Gastroesophageal sphincter (tissue), 4 donors: ENCODE measurements around the gene GALNT18. TPM values are rescaled to one million over a fixed set of nuclear protein-coding genes. Genes with fewer than 3 reads are reported as not detected.

ENCODE experiments used
- ATAC-seq: fragments of 150-250 bp; one replicate; pipeline ENCODE4 v1.9.1; 2016; ENCODE audit warnings: mild to moderate bottlenecking, moderate library complexity
- H3K27ac ChIP-seq, 4 donors: fragments of 200-600 bp; sonication (generic) in 3 of 4; 1 replicate in 3 of 4; 2 replicates in 1 of 4; pipeline ENCODE4 v1.5.1; 2016 to 2019
- H3K27me3 ChIP-seq: fragments of 200-600 bp; sonication (generic); one replicate; pipeline ENCODE4 v1.5.1; 2019
- H3K36me3 ChIP-seq, 2 donors: fragments of 200-600 bp; sonication (generic); one replicate each; pipeline ENCODE4 v1.5.1; 2019; ENCODE audit warnings: control low read depth in 1 of 2
- H3K4me1 ChIP-seq, 3 donors: fragments of 200-600 bp; sonication (generic); 1 replicate in 2 of 3; 2 replicates in 1 of 3; pipeline ENCODE4 v1.5.1; 2016 to 2019; ENCODE audit warnings: control low read depth in 2 of 3
- H3K4me3 ChIP-seq, 2 donors: fragments of 200-600 bp; sonication (generic); one replicate each; pipeline ENCODE4 v1.5.1; 2019; ENCODE audit warnings: mild to moderate bottlenecking in 1 of 2, moderate library complexity in 1 of 2
- H3K9me3 ChIP-seq, 3 donors: fragments of 200-600 bp; sonication (generic); one replicate each; pipeline ENCODE4 v1.5.1; 2017 to 2019; ENCODE audit warnings: control low read depth in 2 of 3
- CTCF ChIP-seq, 4 experiments: fragments of 200-600 bp in 2 of 4; fragments of 450-650 bp in 2 of 4; sonication (generic) in 1 of 4; IDR thresholded peaks; one replicate each; pipeline ENCODE4 v1.5.1; 2017 to 2019; ENCODE audit warnings: antibody characterized with exemption in 4 of 4, mild to moderate bottlenecking in 2 of 4, moderate library complexity in 2 of 4
- EP300 ChIP-seq: sonication (generic); formaldehyde crosslinking; IDR thresholded peaks from one replicate; pipeline ENCODE4 v1.6.1; 2017; ENCODE audit warnings: antibody characterized with exemption, mild to moderate bottlenecking
- POLR2A ChIP-seq, 2 donors: fragments of 450-650 bp; IDR thresholded peaks; one replicate each; pipeline ENCODE4 v1.6.1; 2017; ENCODE audit warnings: antibody characterized with exemption in 2 of 2, mild to moderate bottlenecking in 2 of 2, moderate library complexity in 1 of 2
- POLR2AphosphoS5 ChIP-seq: sonication (generic); formaldehyde crosslinking; IDR thresholded peaks from one replicate; pipeline ENCODE4 v1.6.1; 2017; ENCODE audit warnings: antibody characterized with exemption
- WGBS, 2 donors: methylation state at CpG; one replicate each; pipeline ENCODE4 v1.1.5; 2018; ENCODE audit warnings: low coverage in 1 of 2; 5-methylcytosine and 5-hydroxymethylcytosine counted together
- total RNA-seq, 4 donors: library from RNA; depleted of rRNA; stranded (reverse); fragments of >200 nt; gene quantifications; one replicate each; pipeline ENCODE4 v1.1.0, GENCODE V29; 2016

The GALNT18 gene
- total RNA-seq, 4 donors from 2014 or later, result 16.0 to 65.6 (median 35.2) TPM

- Histone ChIP-seq H3K27ac (no peak overlapping the region), H3K27me3 (no peaks in the 10 kb centered on the region), H3K4me1 (peaks cover 0 to 18% (median 0%) of the 10 kb centered on the region in 3 donors), H3K9me3 (no peaks in the 10 kb centered on the region), H3K4me3 (no peak overlapping the region), H3K36me3 (peaks cover 0 to 26% of the 10 kb centered on the region in 2 donors)
- TF ChIP-seq EP300 (no peak), POLR2AphosphoS5 (no peak), CTCF (IDR thresholded peaks at IDR 0.05) (no peak), POLR2A (IDR thresholded peaks at IDR 0.05) (no peak)
- 97% methylated on average over 4 of the region's 4 CpGs; no CpG with 5 or more reads in 1 of the 2 donors for WGBS, 2 donors
- ATAC-seq, result no peak
Observed at GRCh38 chr11:11290354-11290753, 331.5 kb downstream of the GALNT18 start.

DNA sequence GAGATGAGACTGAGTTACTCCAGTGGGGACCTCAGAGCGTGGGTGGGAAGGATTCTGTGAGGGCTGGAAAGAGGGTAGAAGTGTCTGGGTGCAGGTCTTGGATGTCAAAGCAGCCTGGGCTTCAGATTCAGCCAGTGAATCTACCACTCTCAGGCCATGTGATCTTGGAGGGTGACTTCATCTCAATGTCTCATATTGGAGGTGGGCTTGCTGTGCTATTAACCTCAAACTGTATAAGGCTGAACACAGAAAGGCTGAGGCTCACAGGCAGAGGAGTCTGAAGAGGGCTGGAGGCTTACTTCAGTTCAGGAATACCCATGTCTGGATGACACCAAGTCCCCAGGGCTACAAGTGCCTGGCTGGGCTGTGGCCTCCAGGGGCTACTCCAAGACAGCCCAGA is 332.1 kb downstream of the GALNT18 start:
- Histone ChIP-seq H3K27me3 (no peaks in the 10 kb centered on the region), H3K4me1 (peaks cover 0 to 19% (median 0%) of the 10 kb centered on the region in 3 donors), H3K27ac (no peak overlapping the region), H3K9me3 (no peaks in the 10 kb centered on the region), H3K36me3 (peaks cover 0 to 25% of the 10 kb centered on the region in 2 donors), H3K4me3 (no peak overlapping the region)
- ATAC-seq, result no peak
- no peak for TF ChIP-seq POLR2AphosphoS5
- no peak for TF ChIP-seq EP300
- TF ChIP-seq POLR2A (IDR thresholded peaks at IDR 0.05), result no peak
- no peak for TF ChIP-seq CTCF (IDR thresholded peaks at IDR 0.05)
- WGBS, 2 donors, result 100% methylated on average over 1 of the region's 1 CpG; no CpG with 5 or more reads in 1 of the 2 donors

DNA sequence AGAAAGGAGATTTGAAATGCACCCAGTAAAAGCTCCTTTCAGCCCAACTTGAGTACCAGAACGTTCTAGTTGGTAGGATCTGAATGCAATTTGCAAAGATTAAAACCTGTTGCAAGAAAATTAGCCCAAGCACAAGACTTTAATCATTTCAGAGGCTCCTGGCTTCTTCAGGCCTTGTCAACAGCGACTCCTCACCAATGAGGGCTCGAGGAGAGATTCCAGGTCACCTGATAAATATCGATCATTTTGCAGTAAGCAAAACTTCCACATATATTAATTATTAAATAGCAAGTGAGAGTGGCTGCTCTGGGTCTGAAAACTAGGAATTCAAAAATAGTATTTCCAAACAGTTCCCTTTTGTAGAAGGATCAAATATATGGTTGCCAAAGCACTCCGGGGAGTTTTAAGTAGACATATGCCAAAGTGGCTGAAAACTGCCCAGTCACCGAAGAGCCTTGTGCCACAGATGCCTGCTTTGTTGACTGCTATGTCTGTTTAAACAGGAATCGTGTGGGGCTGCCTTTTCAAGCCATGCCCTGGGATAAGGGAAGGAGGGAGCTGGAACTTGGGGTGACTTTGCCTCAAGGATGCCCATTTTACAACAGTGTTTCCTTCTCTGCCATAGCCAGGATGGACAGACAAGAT is 332.7 kb downstream of the GALNT18 start:
- 79 to 82% methylated on average over 6 of the region's 7 CpGs for WGBS, 2 donors
- Histone ChIP-seq H3K4me3 (no peak overlapping the region), H3K27me3 (no peaks in the 10 kb centered on the region), H3K36me3 (peaks cover 0 to 25% of the 10 kb centered on the region in 2 donors), H3K27ac (no peak overlapping the region), H3K9me3 (no peaks in the 10 kb centered on the region), H3K4me1 (peaks cover 0 to 18% (median 0%) of the 10 kb centered on the region in 3 donors)
- TF ChIP-seq CTCF (IDR thresholded peaks at IDR 0.05), result no peak
- no peak for TF ChIP-seq EP300
- TF ChIP-seq POLR2A (IDR thresholded peaks at IDR 0.05), result no peak
- TF ChIP-seq POLR2AphosphoS5, result no peak
- no peak for ATAC-seq

DNA sequence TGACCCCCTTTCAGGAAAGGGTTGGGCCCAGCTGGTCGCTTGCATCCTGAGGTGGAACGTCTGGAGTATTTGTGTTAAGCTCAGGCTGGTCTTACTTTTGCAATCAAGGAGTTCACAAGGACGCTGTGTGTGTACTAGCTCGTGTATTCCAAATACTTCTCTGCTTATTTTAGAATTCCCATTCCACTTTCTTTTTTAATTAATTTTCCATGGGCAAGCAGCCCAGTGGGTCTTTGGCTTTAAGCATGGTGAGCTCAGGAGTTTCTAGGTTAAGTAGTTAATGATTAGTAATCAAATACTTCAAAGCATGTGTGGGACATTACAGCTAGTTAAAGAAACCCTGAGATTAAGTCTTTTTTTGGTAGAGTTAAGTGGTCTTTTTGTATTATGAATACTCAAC is 337.3 kb downstream of the GALNT18 start:
- H3K4me3 ChIP-seq, result no peak overlapping the region
- WGBS, 2 donors, result 23 to 28% methylated on average over 4 of the region's 4 CpGs
- H3K36me3 ChIP-seq, result peaks cover 0 to 7% of the 10 kb centered on the region in 2 donors
- peak overlapping the region in 1 of 4 donors; percentile 3 for H3K27ac ChIP-seq
- peaks cover 0 to 28% (median 0%) of the 10 kb centered on the region in 3 donors for H3K4me1 ChIP-seq
- no peaks in the 10 kb centered on the region for H3K27me3 ChIP-seq
- no peaks in the 10 kb centered on the region for H3K9me3 ChIP-seq
- TF ChIP-seq CTCF (IDR thresholded peaks at IDR 0.05) (no peak), EP300 (no peak), POLR2A (IDR thresholded peaks at IDR 0.05) (no peak), POLR2AphosphoS5 (no peak)
- ATAC-seq, result no peak

DNA sequence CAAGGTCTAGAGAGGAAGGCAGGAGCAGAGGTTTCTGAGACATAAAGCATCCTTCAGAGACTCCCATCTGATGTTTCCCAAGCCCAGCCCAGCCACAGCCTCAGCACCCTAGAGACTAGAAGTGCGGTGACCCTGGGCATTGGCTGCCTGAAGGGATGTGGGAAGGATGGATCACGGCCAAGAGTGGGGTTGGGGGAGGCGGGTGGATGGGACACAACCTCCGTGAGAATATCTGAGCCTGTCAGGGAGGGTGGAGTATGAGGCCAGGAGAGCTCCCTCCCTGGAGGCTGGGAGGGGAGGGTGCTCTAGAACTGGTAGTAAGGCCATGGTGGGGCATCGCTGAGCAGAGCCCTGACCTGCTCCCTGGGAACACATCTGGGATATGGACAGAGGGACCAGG is 340.2 kb downstream of the GALNT18 start:
- Histone ChIP-seq H3K4me3 (no peak overlapping the region), H3K36me3 (no peaks in the 10 kb centered on the region), H3K4me1 (peaks cover 0 to 28% (median 0%) of the 10 kb centered on the region in 3 donors), H3K9me3 (no peaks in the 10 kb centered on the region), H3K27me3 (no peaks in the 10 kb centered on the region), H3K27ac (no peak overlapping the region)
- 65% methylated on average over 4 of the region's 5 CpGs; no CpG with 5 or more reads in 1 of the 2 donors for WGBS, 2 donors
- no peak for ATAC-seq
- TF ChIP-seq POLR2AphosphoS5, result no peak
- TF ChIP-seq CTCF (IDR thresholded peaks at IDR 0.05), result no peak
- TF ChIP-seq POLR2A (IDR thresholded peaks at IDR 0.05), result no peak
- no peak for TF ChIP-seq EP300
